Left colon (tissue), 2 donors: ENCODE measurements around the gene ANXA2R. TPM values are rescaled to one million over a fixed set of nuclear protein-coding genes. Genes with fewer than 3 reads are reported as not detected.
"Not testable (repeated sequence)": the region's sequence is repeated elsewhere in the genome, so short reads cannot be mapped to it uniquely, and the experiment has no call there.

Experiments
- ATAC-seq: fragments of 200-7000 bp; cut with Tn5 transposase; one replicate; pipeline ENCODE4 v1.9.1; 2020; ENCODE audit warnings: mild to moderate bottlenecking, moderate library complexity
- DNase-seq, 2 donors: peaks; one replicate each; pipeline ENCODE4 v3.0.0-alpha.2; 2020
- intact Hi-C, 2 donors: fragments of 100-400 bp; cut with DNase I in 1 of 2; cut with micrococcal nuclease in 1 of 2; formaldehyde crosslinking; loops; one replicate each; pipeline versions ENCODE4 v1.11.2 to v1.14.0; 2022; cut with DNase I, micrococcal nuclease
- long read RNA-seq: library from polyadenylated mRNA; unstranded; transcript quantifications from one replicate; pipeline ENCODE4 v2.0.0, GENCODE V29; 2021
- total RNA-seq, 2 donors: library from RNA; stranded (reverse); fragmentation: NEBNext Ultra II Directional; extraction: Animal tissue kit (Norgen Biotek cat#: 25700); gene quantifications; one replicate each; pipeline ENCODE4 v1.2.1, GENCODE V29; 2021
- donor health status: DM: no; HTN: no; CAD: no.
- donor health status: DM: yes; HTN: yes; CAD: no.

Gene ANXA2R
- 1 to 10 TPM; 1.0 to 1.3 TPM for total RNA-seq
- long read RNA-seq, partial matches to known transcripts = 0 of 2 reads
- long read RNA-seq, other reads (novel, unspliced or antisense) = 1 of 2 reads

GRCh38 chr5:43040287-43041098 is at the start of gene ANXA2R:
Gene ANXA2R (minus strand): TSS chr5:43040319. CDS start chr5:43040046, 273 bp downstream.
- ATAC-seq = peak; percentile 70
- intact Hi-C loops = loop anchor here in 1 of 2 donors (10.0 kb wide), 1 partner anchor 46 kb away; no protein-coding TSS in a partner anchor
- peak; percentile 90 to 92 for DNase-seq

GRCh38 chr5:43086118-43086908 is 46.2 kb upstream of the ANXA2R start:
- intact Hi-C loops = not testable (repeated sequence)

GRCh38 chr5:43085453-43085852 is 45.3 kb upstream of the ANXA2R start:
- intact Hi-C loops = no loop called here
- no peak for ATAC-seq

More at GRCh38 chr5:43086118-43086908, 46.2 kb upstream of the ANXA2R start:
- DNase-seq, ATAC-seq: not testable (repeated sequence)

GRCh38 chr5:43084468-43084867 is 44.3 kb upstream of the ANXA2R start:
- ATAC-seq, intact Hi-C loops, DNase-seq: not testable (repeated sequence)

More at GRCh38 chr5:43085453-43085852, 45.3 kb upstream of the ANXA2R start:
- DNase-seq = no peak

GRCh38 chr5:43081345-43081744 is 41.2 kb upstream of the ANXA2R start:
- ATAC-seq, DNase-seq, intact Hi-C loops: not testable (repeated sequence)

GRCh38 chr5:43078956-43079355 is 38.8 kb upstream of the ANXA2R start:
- ATAC-seq (no peak), DNase-seq (no peak)
- intact Hi-C loops = no loop called here

- DNase-seq, ATAC-seq, intact Hi-C loops: not testable (repeated sequence)
These were observed 37.5 kb upstream of the ANXA2R start for GRCh38 chr5:43077446-43078191.

- DNase-seq (no peak), ATAC-seq (no peak)
- intact Hi-C loops = no loop called here
These were observed 35.5 kb upstream of the ANXA2R start for GRCh38 chr5:43075319-43076293.

GRCh38 chr5:43074987-43075318 is 34.8 kb upstream of the ANXA2R start:
- intact Hi-C loops = no loop called here
- no peak for DNase-seq

GRCh38 chr5:43073597-43074546 is 33.8 kb upstream of the ANXA2R start:
- intact Hi-C loops = no loop called here
- ATAC-seq (peak; percentile 74), DNase-seq (no peak)

More at GRCh38 chr5:43074987-43075318, 34.8 kb upstream of the ANXA2R start:
- no peak for ATAC-seq

GRCh38 chr5:43069401-43069720 is 29.2 kb upstream of the ANXA2R start:
- ATAC-seq, intact Hi-C loops, DNase-seq: not testable (repeated sequence)

- no peak for ATAC-seq
- DNase-seq = no peak
- intact Hi-C loops = no loop called here
These were observed 27.9 kb upstream of the ANXA2R start for GRCh38 chr5:43068037-43068436.

GRCh38 chr5:43066799-43067741 is 27.0 kb upstream of the ANXA2R start:
- intact Hi-C loops = no loop called here
- peak; percentile 87 to 89 for DNase-seq
- peak; percentile 68 for ATAC-seq

- intact Hi-C loops = no loop called here
- DNase-seq = peak; percentile 76 to 87
- ATAC-seq = peak; percentile 60
These were observed 26.1 kb upstream of the ANXA2R start for GRCh38 chr5:43065948-43066798.
